GM15510 (cell line): ENCODE results near the gene BDKRB1.

Experiments
- POLR2A ChIP-seq: IDR thresholded peaks from 3 replicates; pipeline ENCODE4 v1.6.1; 2011; ENCODE audit warnings: borderline replicate concordance; ENCODE audit not compliant: insufficient read length; ENCODE audit errors: extremely low read depth

Gene BDKRB1

GRCh38 chr14:96255501-96256366, at the start of gene BDKRB1:
Gene BDKRB1, plus strand, starts transcription at chr14:96256210. Its CDS starts 7,473 bp downstream, at chr14:96263683.
- no peak for TF ChIP-seq POLR2A

- no peak for TF ChIP-seq POLR2A
These were observed 49.5 kb upstream of the BDKRB1 start for GRCh38 chr14:96206461-96206860.

- no peak for TF ChIP-seq POLR2A
These were observed 48.3 kb upstream of the BDKRB1 start for GRCh38 chr14:96207686-96208085.

- no peak for TF ChIP-seq POLR2A
These were observed 47.3 kb upstream of the BDKRB1 start for GRCh38 chr14:96208739-96209138.

GRCh38 chr14:96212140-96212539, 43.9 kb upstream of the BDKRB1 start:
- no peak for TF ChIP-seq POLR2A

- TF ChIP-seq POLR2A, result no peak
These were observed 43.1 kb upstream of the BDKRB1 start for GRCh38 chr14:96212896-96213295.

GRCh38 chr14:96213871-96214465, 42.0 kb upstream of the BDKRB1 start:
- no peak for TF ChIP-seq POLR2A

- no peak for TF ChIP-seq POLR2A
These were observed 41.2 kb upstream of the BDKRB1 start for GRCh38 chr14:96214793-96215192.

- TF ChIP-seq POLR2A, result no peak
These were observed 40.4 kb upstream of the BDKRB1 start for GRCh38 chr14:96215452-96216244.

GRCh38 chr14:96216627-96217026, 39.4 kb upstream of the BDKRB1 start:
- no peak for TF ChIP-seq POLR2A

GRCh38 chr14:96217376-96217913, 38.6 kb upstream of the BDKRB1 start:
- TF ChIP-seq POLR2A, result no peak

GRCh38 chr14:96221109-96221650, 34.8 kb upstream of the BDKRB1 start:
- TF ChIP-seq POLR2A, result no peak

- TF ChIP-seq POLR2A, result no peak
These were observed 34.2 kb upstream of the BDKRB1 start for GRCh38 chr14:96221841-96222240.

- no peak for TF ChIP-seq POLR2A
These were observed 31.4 kb upstream of the BDKRB1 start for GRCh38 chr14:96224480-96225096.

- TF ChIP-seq POLR2A, result no peak
These were observed 30.8 kb upstream of the BDKRB1 start for GRCh38 chr14:96225213-96225612.

- TF ChIP-seq POLR2A, result no peak
These were observed 30.3 kb upstream of the BDKRB1 start for GRCh38 chr14:96225745-96226151.
